NCI-H2107 treated with DMSO at 0.1 percent for 48 hours (cell line): ENCODE data around the gene STOX2.

Experiments used
- DNase-seq: peaks from one replicate; lab custom pipeline; 2025; ENCODE audit not compliant: unreplicated experiment; lab: John Stamatoyannopoulos, UW

STOX2 gene

GRCh38 chr4:183986291-183986970, 81.3 kb downstream of the STOX2 start:
- DNase-seq, result no peak

GRCh38 chr4:183986971-183987946, 82.2 kb downstream of the STOX2 start:
- peak; percentile 23 for DNase-seq

- peak; percentile 52 for DNase-seq
Observed at GRCh38 chr4:183987987-183988392, 82.9 kb downstream of the STOX2 start.

GRCh38 chr4:183988874-183989273, 83.8 kb downstream of the STOX2 start:
- no peak for DNase-seq

GRCh38 chr4:183989461-183989860, 84.4 kb downstream of the STOX2 start:
- no peak for DNase-seq

GRCh38 chr4:183989931-183990330, 84.8 kb downstream of the STOX2 start:
- no peak for DNase-seq

- DNase-seq, result no peak
Observed at GRCh38 chr4:183993676-183994075, 88.6 kb downstream of the STOX2 start.

- no peak for DNase-seq
Observed at GRCh38 chr4:183995570-183995969, 90.5 kb downstream of the STOX2 start.

- no peak for DNase-seq
Observed at GRCh38 chr4:183996868-183997267, 91.8 kb downstream of the STOX2 start.

- DNase-seq, result no peak
Observed at GRCh38 chr4:183999435-183999834, 94.3 kb downstream of the STOX2 start.

- DNase-seq, result no peak
Observed at GRCh38 chr4:184000457-184001396, 95.6 kb downstream of the STOX2 start.

- no peak for DNase-seq
Observed at GRCh38 chr4:184003433-184003832, 98.3 kb downstream of the STOX2 start.

- no peak for DNase-seq
Observed at GRCh38 chr4:184007891-184008290, 102.8 kb downstream of the STOX2 start.

- no peak for DNase-seq
Observed at GRCh38 chr4:184010696-184011095, 105.6 kb downstream of the STOX2 start.

- DNase-seq, result no peak
Observed at GRCh38 chr4:184011826-184012380, 106.8 kb downstream of the STOX2 start.

- DNase-seq, result no peak
Observed at GRCh38 chr4:184012937-184013336, 107.8 kb downstream of the STOX2 start.

GRCh38 chr4:184014301-184014700, 109.2 kb downstream of the STOX2 start:
- no peak for DNase-seq

- no peak for DNase-seq
Observed at GRCh38 chr4:184016759-184017668, 111.9 kb downstream of the STOX2 start.

GRCh38 chr4:184019076-184019475, 114.0 kb downstream of the STOX2 start:
- no peak for DNase-seq
